Ascending aorta (tissue), 2 donors: ENCODE data around the gene SMIM30. TPM values are rescaled to one million over a fixed set of nuclear protein-coding genes. Genes with fewer than 3 reads are reported as not detected.

ENCODE experiments used
- DNase-seq, 2 donors: peaks; one replicate each; pipeline ENCODE4 v3.0.0-alpha.2; 2019; ENCODE audit warnings: low spot score in 2 of 2
- H3K27ac ChIP-seq, 2 donors: fragments of 200-600 bp; sonication (generic); one replicate each; pipeline ENCODE4 v1.5.1; 2016 to 2017; ENCODE audit warnings: mild to moderate bottlenecking in 1 of 2
- H3K27me3 ChIP-seq: fragments of 200-600 bp; sonication (generic); one replicate; pipeline ENCODE4 v1.5.1; 2017
- H3K36me3 ChIP-seq, 2 donors: fragments of 200-600 bp; sonication (generic); one replicate each; pipeline ENCODE4 v1.5.1; 2016
- H3K4me1 ChIP-seq, 2 donors: fragments of 200-600 bp; sonication (generic); one replicate each; pipeline ENCODE4 v1.5.1; 2016 to 2017; ENCODE audit warnings: mild to moderate bottlenecking in 1 of 2
- H3K4me3 ChIP-seq, 2 donors: fragments of 200-600 bp; sonication (generic); one replicate each; pipeline ENCODE4 v1.5.1; 2016 to 2017; ENCODE audit warnings: mild to moderate bottlenecking in 1 of 2
- H3K9me3 ChIP-seq, 2 donors: fragments of 200-600 bp; sonication (generic); one replicate each; pipeline ENCODE4 v1.5.1; 2016
- CTCF ChIP-seq, 3 experiments: fragments of 200-600 bp in 2 of 3; fragments of 450-650 bp in 1 of 3; sonication (generic) in 2 of 3; IDR thresholded peaks; one replicate each; pipeline ENCODE4 v1.5.1; 2016 to 2019; ENCODE audit warnings: antibody characterized with exemption in 3 of 3, mild to moderate bottlenecking in 1 of 3, moderate library complexity in 1 of 3
- intact Hi-C: fragments of 100-400 bp; cut with DNase I; formaldehyde crosslinking; loops from one replicate; pipeline ENCODE4 v1.15.1; 2023
- total RNA-seq: library from RNA; depleted of rRNA; stranded (reverse); fragments of >200 nt; gene quantifications from one replicate; pipeline ENCODE4 v1.1.0, GENCODE V29; 2016

SMIM30 gene
- total RNA-seq, 1 donor from 2014 or later = 35.2 TPM

- H3K27me3 ChIP-seq = no peaks in the 10 kb centered on the region
- intact Hi-C loops = no loop called here
- no peak for DNase-seq
- no peak overlapping the region for H3K4me3 ChIP-seq
- H3K9me3 ChIP-seq = no peaks in the 10 kb centered on the region
- no peak overlapping the region for H3K27ac ChIP-seq
- no peaks in the 10 kb centered on the region for H3K36me3 ChIP-seq
- no peak for TF ChIP-seq CTCF (IDR thresholded peaks at IDR 0.05)
- H3K4me1 ChIP-seq = no peaks in the 10 kb centered on the region
These were observed 18.9 kb upstream of the SMIM30 start for GRCh38 chr7:113137241-113137640.

- intact Hi-C loops = no loop called here
- H3K4me3 ChIP-seq = no peak overlapping the region
- no peaks in the 10 kb centered on the region for H3K4me1 ChIP-seq
- H3K27ac ChIP-seq = no peak overlapping the region
- no peak for DNase-seq
- TF ChIP-seq CTCF (IDR thresholded peaks at IDR 0.05) = no peak
- no peaks in the 10 kb centered on the region for H3K9me3 ChIP-seq
- H3K36me3 ChIP-seq = no peaks in the 10 kb centered on the region
- no peaks in the 10 kb centered on the region for H3K27me3 ChIP-seq
These were observed 15.7 kb upstream of the SMIM30 start for GRCh38 chr7:113134025-113134424.

- H3K4me1 ChIP-seq = no peaks in the 10 kb centered on the region
- TF ChIP-seq CTCF (IDR thresholded peaks at IDR 0.05) = no peak
- DNase-seq = no peak
- H3K9me3 ChIP-seq = no peaks in the 10 kb centered on the region
- intact Hi-C loops = no loop called here
- H3K27me3 ChIP-seq = no peaks in the 10 kb centered on the region
- H3K36me3 ChIP-seq = no peaks in the 10 kb centered on the region
- no peak overlapping the region for H3K27ac ChIP-seq
- no peak overlapping the region for H3K4me3 ChIP-seq
These were observed 13.0 kb upstream of the SMIM30 start for GRCh38 chr7:113131367-113131766.

GRCh38 chr7:113128031-113128430 is 9.7 kb upstream of the SMIM30 start:
- no peak for DNase-seq
- Histone ChIP-seq H3K27ac (no peak overlapping the region), H3K4me3 (no peak overlapping the region), H3K4me1 (no peaks in the 10 kb centered on the region), H3K36me3 (no peaks in the 10 kb centered on the region), H3K27me3 (no peaks in the 10 kb centered on the region), H3K9me3 (no peaks in the 10 kb centered on the region)
- TF ChIP-seq CTCF (IDR thresholded peaks at IDR 0.05) = no peak
- intact Hi-C loops = no loop called here

- no peaks in the 10 kb centered on the region for H3K27me3 ChIP-seq
- no peak overlapping the region for H3K27ac ChIP-seq
- intact Hi-C loops = no loop called here
- TF ChIP-seq CTCF (IDR thresholded peaks at IDR 0.05) = no peak
- no peak overlapping the region for H3K4me3 ChIP-seq
- no peaks in the 10 kb centered on the region for H3K36me3 ChIP-seq
- H3K9me3 ChIP-seq = no peaks in the 10 kb centered on the region
- H3K4me1 ChIP-seq = no peaks in the 10 kb centered on the region
- no peak for DNase-seq
These were observed 7.4 kb upstream of the SMIM30 start for GRCh38 chr7:113125728-113126127.

- no peaks in the 10 kb centered on the region for H3K36me3 ChIP-seq
- TF ChIP-seq CTCF (IDR thresholded peaks at IDR 0.05) = no peak
- H3K27me3 ChIP-seq = no peaks in the 10 kb centered on the region
- no peak overlapping the region for H3K27ac ChIP-seq
- no peaks in the 10 kb centered on the region for H3K9me3 ChIP-seq
- peaks cover 0 to under 1% of the 10 kb centered on the region in 2 donors for H3K4me1 ChIP-seq
- DNase-seq = no peak
- intact Hi-C loops = no loop called here
- no peak overlapping the region for H3K4me3 ChIP-seq
These were observed 4.4 kb upstream of the SMIM30 start for GRCh38 chr7:113122744-113123143.
